HCT116 (cell line): ENCODE measurements around the gene FOS. TPM values are rescaled to one million over a fixed set of nuclear protein-coding genes. Genes with fewer than 3 reads are reported as not detected.
A peak's percentile ranks its signal among the peaks of the same experiment; 100 is the strongest.

Experiments used
- ATAC-seq: fragments of 200-7000 bp; cut with Tn5 transposase; 2 replicates; pipeline ENCODE4 v1.9.1; 2020; ENCODE audit warnings: mild to moderate bottlenecking, moderate library complexity
- BruUV-seq: library from RNA; stranded (reverse); fragments of 400-500 nt; replicated peaks from 2 replicates; lab custom pipeline; 2021; lab: Mats Ljungman, UMichigan
- CTCF ChIA-PET: fragments of 300-600 bp; sonication (Branson Sonifier 250); formaldehyde crosslinking; loops from one replicate; lab custom pipeline; 2021; ENCODE audit warnings: antibody characterized with exemption; lab: Charles Lee
- POLR2A ChIA-PET: fragments of 300-600, 350-600 bp; sonication (Branson Sonifier 250); formaldehyde crosslinking; loops from one replicate; lab custom pipeline; 2021; ENCODE audit warnings: antibody characterized with exemption; lab: Charles Lee
- RAD21 ChIA-PET, 2 experiments: fragments of 300-600 bp; sonication (Branson Sonifier 250); formaldehyde crosslinking; loops; one replicate each; lab custom pipeline; 2023; ENCODE audit warnings: low total read pairs in 2 of 2; ENCODE audit not compliant: uncharacterized antibody in 2 of 2, unreplicated experiment in 2 of 2, low non-redundant PET in 1 of 2; lab: Charles Lee
- DNase-seq: peaks from one replicate; pipeline ENCODE4 v3.0.0-alpha.2; 2010; ENCODE audit warnings: low read depth, low spot score
- H2AFZ ChIP-seq: fragments of 200-600 bp; shearing (Covaris generic), sonication (generic); 2 replicates; pipeline ENCODE4 v1.6.1; 2017; ENCODE audit warnings: low read depth, mixed run types, mixed read lengths, antibody characterized with exemption, low read length; ENCODE audit not compliant: poor library complexity, severe bottlenecking
- H3K27ac ChIP-seq: 2 replicates; pipeline ENCODE4 v1.5.1; 2012; ENCODE audit warnings: low read depth, low read length
- H3K27me3 ChIP-seq: fragments of 200-600 bp; sonication (generic); 2 replicates; pipeline ENCODE4 v1.6.1; 2016; ENCODE audit warnings: mixed run types, low read length, mixed read lengths; ENCODE audit not compliant: insufficient read depth
- H3K36me3 ChIP-seq, 2 experiments: fragments of 200-500 bp in 1 of 2; fragments of 200-600 bp in 1 of 2; sonication (Bioruptor generic) in 1 of 2; sonication (generic) in 1 of 2; 2 replicates each; pipeline versions ENCODE4 v1.5.1 to v1.6.1; 2014 to 2016; ENCODE audit warnings: low read length in 2 of 2, inconsistent platforms in 1 of 2, mixed read lengths in 1 of 2, mixed run types in 1 of 2; ENCODE audit not compliant: insufficient read depth in 2 of 2, control insufficient read depth in 1 of 2
- H3K4me1 ChIP-seq, 2 experiments: fragments of 200-600 bp in 1 of 2; sonication (generic) in 1 of 2; 2 replicates each; pipeline versions ENCODE4 v1.5.1 to v1.6.1; 2012 to 2017; ENCODE audit warnings: low read length in 2 of 2, inconsistent platforms in 1 of 2, mild to moderate bottlenecking in 1 of 2, mixed read lengths in 1 of 2, mixed run types in 1 of 2, moderate library complexity in 1 of 2; ENCODE audit not compliant: insufficient read depth in 2 of 2, control insufficient read depth in 1 of 2
- H3K4me2 ChIP-seq: fragments of 200-600 bp; sonication (generic); 2 replicates; pipeline ENCODE4 v1.6.1; 2017; ENCODE audit warnings: mixed run types, low read length, mixed read lengths
- H3K4me3 ChIP-seq, 2 experiments: fragments of 200-600 bp in 1 of 2; sonication (generic) in 1 of 2; replicated peaks in 1 of 2; 2 replicates each; pipeline ENCODE4 v1.5.1; 2011 to 2016; ENCODE audit warnings: low read length in 2 of 2, control low read depth in 1 of 2, low read depth in 1 of 2, mild to moderate bottlenecking in 1 of 2, mixed read lengths in 1 of 2, mixed run types in 1 of 2
- H3K79me2 ChIP-seq: fragments of 200-600 bp; sonication (generic); 2 replicates; pipeline ENCODE4 v1.6.1; 2017; ENCODE audit warnings: mild to moderate bottlenecking, mixed run types, low read length, moderate library complexity, mixed read lengths; ENCODE audit not compliant: insufficient read depth
- H3K9ac ChIP-seq: fragments of 200-600 bp; sonication (generic); 2 replicates; pipeline ENCODE4 v1.6.1; 2016; ENCODE audit warnings: low read length, mixed read lengths
- H3K9me2 ChIP-seq: fragments of 200-600 bp; sonication (generic), shearing (Covaris generic); 2 replicates; pipeline ENCODE4 v1.6.1; 2017; ENCODE audit warnings: mixed run types, mild to moderate bottlenecking, moderate library complexity; ENCODE audit not compliant: insufficient read depth
- H3K9me3 ChIP-seq, 2 experiments: fragments of 200-500 bp in 1 of 2; fragments of 200-600 bp in 1 of 2; sonication (Bioruptor generic) in 1 of 2; sonication (generic) in 1 of 2; 2 replicates each; pipeline ENCODE4 v1.6.1; 2014 to 2017; ENCODE audit warnings: low read length in 2 of 2, mixed read lengths in 2 of 2, inconsistent platforms in 1 of 2, low read depth in 1 of 2, mild to moderate bottlenecking in 1 of 2, mixed run types in 1 of 2, moderate library complexity in 1 of 2; ENCODE audit not compliant: control insufficient read depth in 1 of 2, insufficient read depth in 1 of 2
- H4K20me1 ChIP-seq: fragments of 200-600 bp; sonication (generic), shearing (Covaris generic); 2 replicates; pipeline ENCODE4 v1.6.1; 2017; ENCODE audit warnings: mixed run types, mild to moderate bottlenecking, moderate library complexity; ENCODE audit not compliant: insufficient read depth
- CBX3 ChIP-seq: IDR thresholded peaks from 2 replicates; pipeline ENCODE4 v1.6.1; 2012; ENCODE audit warnings: low read depth
- CEBPB ChIP-seq: IDR thresholded peaks from 2 replicates; pipeline ENCODE4 v1.6.1; 2012; ENCODE audit warnings: low read depth
- CTCF ChIP-seq, 3 experiments: fragments of 200-600 bp in 1 of 3; sonication (generic) in 1 of 3; IDR thresholded peaks in 2 of 3; conservative IDR thresholded peaks in 1 of 3; 2 replicates each; pipeline ENCODE4 v1.5.1; 2012 to 2017; ENCODE audit warnings: low read depth in 2 of 3, low read length in 2 of 3, antibody characterized with exemption in 1 of 3, borderline replicate concordance in 1 of 3, control low read depth in 1 of 3, mild to moderate bottlenecking in 1 of 3, mixed read lengths in 1 of 3, mixed run types in 1 of 3, moderate library complexity in 1 of 3; ENCODE audit not compliant: insufficient read depth in 1 of 3
- EGR1 ChIP-seq: IDR thresholded peaks from 2 replicates; pipeline ENCODE4 v1.6.1; 2012; ENCODE audit warnings: low read depth
- JUND ChIP-seq: IDR thresholded peaks from 2 replicates; pipeline ENCODE4 v1.6.1; 2012
- POLR2A ChIP-seq: IDR thresholded peaks from 2 replicates; pipeline ENCODE4 v1.7.0; 2011; ENCODE audit warnings: borderline replicate concordance; ENCODE audit not compliant: insufficient read depth, insufficient read length; ENCODE audit errors: extremely low read depth
- POLR2AphosphoS5 ChIP-seq: IDR thresholded peaks from 2 replicates; pipeline ENCODE4 v1.6.1; 2011; ENCODE audit warnings: mild to moderate bottlenecking, low read depth, low read length, moderate library complexity
- SIN3A ChIP-seq: IDR thresholded peaks from 2 replicates; pipeline ENCODE4 v1.6.1; 2012; ENCODE audit warnings: low read depth
- SP1 ChIP-seq: IDR thresholded peaks from 2 replicates; pipeline ENCODE4 v1.6.1; 2012; ENCODE audit warnings: low read depth
- SRF ChIP-seq: IDR thresholded peaks from 2 replicates; pipeline ENCODE4 v1.6.1; 2012; ENCODE audit warnings: low read depth
- YY1 ChIP-seq: IDR thresholded peaks from 2 replicates; pipeline ENCODE4 v1.6.1; 2011; ENCODE audit warnings: low read length, low read depth, moderate library complexity, mild to moderate bottlenecking; ENCODE audit not compliant: insufficient replicate concordance; ENCODE audit errors: extremely low read depth
- ZNF274 ChIP-seq: fragments of 200-500 bp; sonication (Bioruptor generic); IDR thresholded peaks from 2 replicates; pipeline ENCODE4 v1.6.1; 2014; ENCODE audit warnings: mild to moderate bottlenecking, low read depth, low read length, inconsistent platforms
- intact Hi-C: fragments of 100-400 bp; cut with micrococcal nuclease; formaldehyde crosslinking; loops from 2 replicates; pipeline ENCODE4 v1.10.0; 2022
- total RNA-seq: library from RNA; stranded (reverse); gene quantifications from one replicate; pipeline ENCODE4 v1.2.1, GENCODE V29; 2021; ENCODE audit not compliant: unreplicated experiment
- TF ChIP-seq, protein P1 (sequence below): IDR thresholded peaks from 2 replicates; pipeline ENCODE4 v1.6.1; 2012

Gene FOS
- total RNA-seq, 1 experiment from 2014 or later = 50.4 TPM

- TF ChIP-seq JUND = no peak
- TF ChIP-seq POLR2AphosphoS5 = no peak
- no peak for TF ChIP-seq ZNF274
- no peak for TF ChIP-seq CTCF (IDR thresholded peaks at IDR 0.05 in 2 of 3, conservative IDR thresholded peaks at IDR 0.05 in 1 of 3; ENCODE audit: borderline replicate concordance in 1 of 3, insufficient read depth in 1 of 3, low read depth in 2 of 3, low read length in 2 of 3)
- TF ChIP-seq, all 23 proteins: peak for 0
- ATAC-seq (no peak), DNase-seq (no peak)
- Histone ChIP-seq H3K4me1 (peaks cover 15 to 40% of the 10 kb centered on the region in 2 experiments), H3K4me2 (peak overlapping the region; percentile 58), H2AFZ (peak overlapping the region; percentile 73), H4K20me1 (no peaks in the 10 kb centered on the region), H3K79me2 (no peaks in the 10 kb centered on the region), H3K36me3 (no peaks in the 10 kb centered on the region), H3K9me3 (no peaks in the 10 kb centered on the region), H3K9me2 (no peaks in the 10 kb centered on the region), H3K27ac (peak overlapping the region; percentile 61), H3K27me3 (no peaks in the 10 kb centered on the region), H3K9ac (0 out of 2 replicates have a peak overlapping the region, but pooled peaks have one; percentile 20), H3K4me3 (no peak overlapping the region)
- no TSS peak for BruUV-seq
- RAD21 ChIA-PET = no interaction called here
- POLR2A ChIA-PET = interaction anchor here (1.2 kb wide), 1 partner anchor 9 kb away, joined by 4 read pairs; no protein-coding TSS in a partner anchor
- intact Hi-C loops = no loop called here
- CTCF ChIA-PET = interaction anchor here (1.2 kb wide), 1 partner anchor 9 kb away, joined by 3 read pairs; no protein-coding TSS in a partner anchor
These were observed 48.9 kb upstream of the FOS start for GRCh38 chr14:75229661-75230139.

DNA sequence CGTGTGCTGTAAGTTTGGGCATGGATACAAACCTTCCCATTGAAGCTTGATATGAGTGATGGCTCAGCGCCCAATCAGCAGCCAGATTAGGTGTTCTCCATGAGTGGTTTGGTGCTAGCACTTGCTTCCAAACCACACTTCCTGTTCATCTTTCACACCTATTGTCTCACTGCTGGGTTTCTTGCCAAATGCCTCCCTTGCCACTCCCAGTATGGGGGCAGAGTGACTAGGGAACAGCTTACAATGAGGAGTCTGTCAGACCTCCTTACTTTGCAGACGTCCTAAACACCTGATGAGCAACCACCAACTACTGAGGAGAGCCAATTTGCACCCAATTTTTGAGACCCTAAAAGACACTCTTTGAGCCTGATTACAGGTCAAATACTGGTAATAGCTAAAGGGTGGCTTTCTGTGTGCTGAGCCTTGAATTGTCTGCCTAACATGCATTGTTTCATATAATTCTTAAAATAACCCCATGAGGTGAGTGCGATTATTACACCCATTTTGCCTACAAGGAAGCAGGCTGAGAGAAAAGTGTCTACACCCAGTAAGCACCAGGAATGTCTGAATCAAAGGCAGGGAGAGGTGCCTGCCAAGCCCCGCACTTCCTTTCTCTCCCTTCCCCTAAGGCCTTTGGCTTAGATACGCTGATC, 48.4 kb upstream of the FOS start:
- Histone ChIP-seq H3K4me1 (peaks cover 17 to 42% of the 10 kb centered on the region in 2 experiments), H4K20me1 (no peaks in the 10 kb centered on the region), H3K9me3 (no peaks in the 10 kb centered on the region), H3K27me3 (no peaks in the 10 kb centered on the region), H3K4me3 (0 out of 4 replicates have a peak overlapping the region, but pooled peaks of 1 of the 2 experiments have one; percentile 2), H3K79me2 (no peaks in the 10 kb centered on the region), H3K4me2 (peak overlapping the region; percentile 58), H3K36me3 (no peaks in the 10 kb centered on the region), H3K9ac (peak overlapping the region; percentile 20), H3K9me2 (no peaks in the 10 kb centered on the region), H3K27ac (peak overlapping the region; percentile 61), H2AFZ (peak overlapping the region; percentile 73)
- no TSS peak for BruUV-seq
- ChIA-PET RAD21 (no interaction called here), POLR2A (interaction anchor here (1.2 kb wide), 1 partner anchor 9 kb away, joined by 4 read pairs; no protein-coding TSS in a partner anchor), CTCF (interaction anchor here (1.2 kb wide), 1 partner anchor 8 kb away, joined by 3 read pairs; no protein-coding TSS in a partner anchor)
- peak; percentile 72 for DNase-seq
- peak; percentile 80 for ATAC-seq
- intact Hi-C loops = no loop called here
- TF ChIP-seq CTCF (IDR thresholded peaks at IDR 0.05 in 2 of 3, conservative IDR thresholded peaks at IDR 0.05 in 1 of 3; ENCODE audit: borderline replicate concordance in 1 of 3, insufficient read depth in 1 of 3, low read depth in 2 of 3, low read length in 2 of 3) (peak in 2 of 3 experiments; percentile 22 to 54; a peak in 2 of 6 replicates), CEBPB (no peak), SRF (no peak), SIN3A (no peak), EGR1 (peak; percentile 47; the same call in 1 of the 2 replicates), POLR2A (no peak), SP1 (peak; percentile 37; the same call in 1 of the 2 replicates), CBX3 (peak; percentile 61; the same call in 1 of the 2 replicates), YY1 (peak; percentile 7), POLR2AphosphoS5 (peak; percentile 18; the same call in 1 of the 2 replicates)
- TF ChIP-seq, protein P1, sequence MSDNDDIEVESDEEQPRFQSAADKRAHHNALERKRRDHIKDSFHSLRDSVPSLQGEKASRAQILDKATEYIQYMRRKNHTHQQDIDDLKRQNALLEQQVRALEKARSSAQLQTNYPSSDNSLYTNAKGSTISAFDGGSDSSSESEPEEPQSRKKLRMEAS = peak; percentile 70; the same call in 1 of the 2 replicates
